ENCODE results near the gene USH2A.

USH2A gene

DNA sequence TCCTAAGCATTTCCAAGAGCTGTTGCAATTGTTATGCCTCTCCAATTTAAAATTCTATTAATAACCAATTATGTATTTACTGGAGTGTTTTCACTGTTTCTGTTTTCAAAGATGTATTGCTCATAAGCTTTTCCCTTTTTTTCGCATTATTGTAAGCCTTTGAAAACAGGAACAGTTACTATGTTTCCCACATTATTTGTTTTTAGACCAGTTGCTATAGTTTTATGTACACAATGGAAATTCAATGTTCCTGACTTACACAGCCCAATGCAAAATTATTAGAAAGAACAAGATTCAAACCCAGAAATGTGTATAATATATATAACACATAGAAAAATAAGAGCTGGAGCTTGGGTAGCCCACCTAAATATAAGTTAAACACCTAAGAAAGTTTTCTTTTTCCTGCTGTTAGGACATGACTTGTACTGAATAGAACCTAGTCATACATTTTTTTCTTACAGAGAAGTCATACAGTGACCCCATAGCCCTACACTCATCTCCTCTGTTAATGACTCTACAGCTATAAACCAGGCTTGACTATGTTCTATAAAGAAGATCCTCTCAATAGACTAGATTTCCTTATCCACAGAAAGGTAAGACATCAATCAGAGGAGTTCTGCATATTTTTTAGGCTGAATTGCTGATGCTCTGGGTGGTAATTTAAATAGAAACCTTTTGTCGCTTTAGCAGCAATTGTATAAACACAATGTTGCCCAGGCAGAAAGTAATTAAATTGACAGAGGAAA, 299.6 kb downstream of the USH2A start:
- no peak for DNase-seq

- no peak for DNase-seq
Measured at GRCh38 chr1:216119600-216119999, 303.6 kb downstream of the USH2A start.

- DNase-seq, result no peak
Measured at GRCh38 chr1:216114180-216114579, 309.1 kb downstream of the USH2A start.

DNA sequence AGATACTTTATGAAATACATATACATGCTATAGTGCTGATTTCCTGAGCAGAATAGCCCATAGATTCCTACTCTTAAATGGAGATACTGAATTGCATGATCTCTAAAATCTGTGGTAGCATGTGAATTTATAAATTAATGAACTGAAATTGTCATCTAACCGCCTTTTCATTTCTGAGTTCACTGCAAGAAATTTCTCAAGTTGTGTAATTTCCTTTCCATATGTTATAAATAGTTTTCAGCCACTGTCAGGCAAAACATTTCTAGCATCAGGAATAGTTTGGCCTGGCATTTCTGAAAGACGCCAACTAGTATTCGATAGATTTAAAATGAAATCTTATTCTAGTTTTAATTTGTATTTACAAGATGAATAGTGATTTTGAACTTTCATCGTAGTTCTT, 310.1 kb downstream of the USH2A start:
- no peak for DNase-seq

- DNase-seq, result no peak
Measured at GRCh38 chr1:216111842-216112241, 311.4 kb downstream of the USH2A start.

DNA sequence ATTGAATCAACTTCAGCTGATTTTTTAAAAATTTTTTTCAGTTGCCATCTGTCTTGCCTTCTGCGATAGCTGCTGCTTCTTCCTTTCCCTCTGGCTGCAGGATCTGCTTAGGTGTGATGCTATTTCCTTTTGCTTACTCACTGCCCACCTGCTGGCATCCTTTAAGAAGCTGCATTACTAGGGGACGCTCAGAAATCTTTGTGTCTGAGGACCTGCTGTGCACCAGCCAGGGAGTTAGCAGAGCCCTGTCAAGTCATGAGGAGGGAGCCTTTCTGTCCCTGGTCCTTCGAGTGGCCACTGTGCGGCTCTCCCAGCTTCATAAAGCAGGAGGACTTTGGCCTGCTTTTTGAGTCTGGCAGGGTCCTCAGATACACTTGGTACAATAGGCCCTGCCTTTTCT, 327.8 kb downstream of the USH2A start:
- no peak for DNase-seq

DNA sequence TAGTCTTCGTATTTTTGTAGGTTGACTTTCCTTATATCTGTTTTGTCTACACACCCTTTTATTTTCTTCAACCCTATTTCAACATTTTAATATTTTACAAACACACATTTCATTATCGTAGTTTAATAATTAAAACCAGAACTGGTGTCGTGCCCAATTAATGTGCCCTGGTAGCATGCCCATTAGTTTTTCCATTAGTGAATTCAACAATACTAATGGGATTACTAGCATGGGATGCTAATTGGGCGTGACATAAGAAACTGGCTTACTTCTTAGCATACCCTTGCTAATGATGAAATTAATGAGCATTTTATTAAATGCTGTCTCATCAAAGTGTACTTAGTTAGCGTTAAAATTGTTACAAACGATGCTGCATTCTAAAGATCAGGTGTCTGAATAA, 332.7 kb downstream of the USH2A start:
- no peak for DNase-seq

- DNase-seq, result no peak
Measured at GRCh38 chr1:216086678-216087077, 336.6 kb downstream of the USH2A start.

GRCh38 chr1:216081445-216081844, 341.8 kb downstream of the USH2A start:
- DNase-seq, result no peak

- no peak for DNase-seq
Measured at GRCh38 chr1:216076751-216077150, 346.5 kb downstream of the USH2A start.

- no peak for DNase-seq
Measured at GRCh38 chr1:216075339-216075738, 347.9 kb downstream of the USH2A start.

DNA sequence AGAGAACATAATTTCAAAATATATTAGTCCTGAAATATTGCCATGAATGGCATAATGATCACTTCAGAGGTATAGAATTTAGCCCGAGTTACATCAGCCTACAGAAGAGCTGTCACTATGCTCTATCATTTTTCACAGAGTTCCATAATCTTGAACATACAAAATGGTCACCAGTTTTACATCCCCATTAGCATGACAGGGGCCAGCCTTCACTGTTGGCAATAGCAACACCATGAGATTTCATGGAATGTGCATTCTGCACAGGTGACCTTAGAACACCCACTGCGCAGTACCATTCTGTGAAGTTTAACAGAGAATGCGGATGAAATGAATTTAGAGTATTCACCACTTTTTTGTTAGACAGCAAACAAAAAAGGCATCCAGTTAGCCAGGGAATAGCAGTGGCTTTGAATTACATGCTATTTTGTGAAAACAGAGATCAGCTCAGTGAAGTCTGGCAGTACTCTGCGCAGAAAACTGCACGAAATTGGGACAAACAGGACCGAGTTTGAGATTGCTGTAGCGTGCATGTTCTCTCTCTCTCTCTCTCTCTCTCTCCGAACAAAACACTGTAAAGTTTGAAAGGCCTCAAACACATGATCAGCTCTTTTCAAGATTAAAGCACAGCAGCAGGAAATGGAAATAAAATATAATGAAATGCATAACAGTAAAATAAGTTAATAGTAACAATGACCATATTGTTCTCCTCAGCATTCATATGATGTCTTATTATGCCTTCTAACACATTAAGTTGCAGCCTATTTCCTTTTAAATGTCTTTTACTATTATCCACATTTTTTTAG, 349.3 kb downstream of the USH2A start:
- DNase-seq, result no peak

DNA sequence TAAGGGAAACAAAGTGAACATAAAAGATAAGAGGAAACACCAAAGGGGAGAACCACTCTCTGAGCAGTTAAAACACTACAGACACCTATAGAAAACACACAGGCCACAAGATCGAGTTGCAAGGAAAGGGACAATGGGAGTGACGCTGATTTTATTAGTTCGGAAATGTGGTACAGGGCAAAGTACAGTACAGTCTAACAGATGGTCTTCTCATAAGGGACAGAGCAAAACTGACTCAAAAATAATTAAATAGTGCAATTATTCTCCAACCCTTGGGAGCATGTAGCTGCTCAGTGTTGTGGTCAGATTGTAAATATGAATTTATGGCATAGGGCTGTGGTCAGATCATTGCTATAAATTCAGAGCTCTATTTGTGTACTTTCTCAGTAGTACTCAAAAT, 352.0 kb downstream of the USH2A start:
- DNase-seq, result no peak

DNA sequence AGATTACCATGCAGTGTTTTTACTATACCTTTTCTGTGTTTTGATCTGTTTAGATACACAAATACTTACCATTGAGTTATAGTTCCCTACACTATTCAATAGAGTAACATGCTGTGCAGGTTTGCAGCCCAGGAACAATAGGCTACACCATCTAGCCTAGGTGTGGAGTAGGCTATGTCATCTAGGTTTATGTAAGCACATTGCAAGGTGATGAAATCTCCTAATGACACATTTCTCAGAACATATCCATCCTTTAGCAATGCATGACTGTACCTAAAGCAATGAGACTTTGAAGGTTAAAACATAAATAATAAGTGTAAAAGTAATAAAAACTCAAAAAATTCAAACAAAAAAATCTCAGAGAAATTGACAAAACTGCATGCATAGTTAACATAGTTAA, 358.6 kb downstream of the USH2A start:
- no peak for DNase-seq

DNA sequence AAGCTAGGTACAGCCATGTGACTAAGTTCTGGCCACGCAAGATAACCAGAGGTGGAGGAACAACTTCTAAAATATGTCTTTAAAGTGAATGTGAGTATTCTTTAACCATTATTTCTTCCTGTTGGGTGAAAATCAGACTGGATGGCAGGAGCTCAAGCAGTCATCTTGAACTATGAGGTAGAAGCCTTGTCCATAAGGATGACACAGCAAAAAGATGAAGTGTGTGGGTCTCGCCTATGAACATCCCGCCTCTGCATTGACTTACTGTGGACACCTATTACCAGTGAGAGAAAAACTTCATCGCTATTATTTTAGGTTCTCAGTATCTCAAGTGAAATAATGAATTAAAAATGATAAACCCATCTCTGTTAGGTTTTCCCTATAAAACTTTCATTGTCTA, 365.3 kb downstream of the USH2A start:
- no peak for DNase-seq

- no peak for DNase-seq
Measured at GRCh38 chr1:216057063-216057462, 366.2 kb downstream of the USH2A start.

GRCh38 chr1:216055004-216055403, 368.2 kb downstream of the USH2A start:
- no peak for DNase-seq

DNA sequence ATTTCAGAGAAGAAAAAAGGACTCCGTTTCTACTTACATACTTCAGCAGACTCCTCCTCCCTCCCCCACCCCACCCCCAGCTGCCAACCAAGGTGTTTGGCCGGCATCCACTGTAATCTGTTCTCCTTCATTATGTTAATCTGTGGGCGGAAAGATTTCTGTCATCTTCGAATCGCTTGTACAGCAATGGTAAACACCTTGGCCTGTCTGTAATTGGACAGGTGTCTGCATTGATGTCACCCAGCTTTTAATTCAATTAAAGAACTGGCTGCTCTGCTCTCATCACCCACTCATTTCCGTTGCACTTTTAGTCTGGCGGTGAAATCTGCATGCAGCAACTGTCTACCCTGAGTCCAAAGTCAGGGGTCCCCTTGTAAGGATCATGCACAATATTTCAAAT, 368.6 kb downstream of the USH2A start:
- DNase-seq, result peak; percentile 67

GRCh38 chr1:216051071-216051470, 372.2 kb downstream of the USH2A start:
- no peak for DNase-seq

DNA sequence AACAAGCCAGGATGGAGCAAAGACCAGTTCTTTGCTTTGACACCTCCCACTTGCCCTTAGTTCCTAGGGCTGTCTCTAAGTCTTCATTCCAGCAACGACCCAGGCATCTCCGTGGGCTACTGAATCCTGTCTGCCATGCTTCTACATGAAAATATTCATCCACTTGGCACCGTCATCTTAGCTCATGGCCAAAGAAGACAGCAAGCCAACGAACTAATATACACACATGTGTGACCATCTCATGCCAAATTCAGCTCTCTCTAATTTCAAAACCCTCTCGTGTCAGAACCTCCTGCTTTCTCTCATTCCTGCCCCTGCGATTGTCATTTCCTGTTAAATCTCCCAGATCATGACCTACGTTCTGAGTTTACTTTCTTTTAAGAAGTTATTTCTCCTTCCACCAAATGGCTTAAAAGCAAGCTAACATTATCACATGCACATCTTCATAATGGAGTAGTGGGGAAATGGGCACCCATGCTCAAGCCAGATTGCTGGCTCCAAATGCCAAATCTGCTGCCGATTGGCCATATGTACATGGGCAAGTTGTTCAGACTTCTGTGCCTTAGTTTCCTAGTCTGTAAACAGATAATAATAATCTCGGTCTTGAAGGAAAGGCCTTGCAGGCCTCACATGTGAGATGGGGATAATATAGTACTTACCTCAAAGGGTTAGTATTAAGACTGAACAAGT, 373.4 kb downstream of the USH2A start:
- no peak for DNase-seq

DNA sequence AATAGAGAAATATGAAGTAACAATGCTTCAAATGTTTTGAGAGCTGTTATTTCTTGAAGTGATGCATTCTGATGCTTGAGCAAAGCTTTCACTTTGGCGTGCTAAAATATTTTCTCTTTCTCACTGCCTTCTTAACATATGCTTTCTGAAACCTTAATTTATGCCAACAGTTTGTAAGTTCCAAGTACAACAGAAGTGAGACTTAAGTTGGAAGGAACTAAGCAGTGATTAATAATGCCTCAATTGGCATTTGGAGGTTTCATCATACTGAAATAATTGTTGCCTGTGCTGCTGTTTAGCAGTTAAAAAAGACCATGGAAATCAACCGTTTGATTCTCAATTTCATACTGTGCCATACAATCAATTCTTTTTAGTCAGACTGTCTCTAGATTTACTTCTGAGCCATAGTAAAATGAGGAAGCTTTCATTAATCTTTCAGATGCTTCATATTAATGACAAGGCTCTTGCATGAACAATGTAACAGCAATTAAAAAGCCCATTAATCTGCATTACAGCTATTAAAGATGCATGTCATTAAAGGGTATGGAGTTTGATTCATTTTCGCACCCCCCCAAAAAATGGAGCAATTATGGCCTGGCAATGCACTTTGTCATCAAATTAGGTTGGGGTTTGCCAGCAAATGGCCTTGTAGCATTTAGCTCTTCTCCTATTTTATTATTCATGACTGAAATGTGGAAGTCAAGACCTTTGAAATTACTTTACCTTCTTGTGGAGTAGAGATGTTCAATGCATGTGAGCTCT, 375.3 kb downstream of the USH2A start:
- DNase-seq, result peak; percentile 8

GRCh38 chr1:216046336-216046735, 376.9 kb downstream of the USH2A start:
- DNase-seq, result no peak

GRCh38 chr1:216045400-216045799, 377.8 kb downstream of the USH2A start:
- DNase-seq, result no peak
